Stimulated activated CD8-positive, alpha-beta memory T cell treated with anti-CD3 and anti-CD28 coated beads, Interleukin-12 subunit alpha, Interleukin-12 subunit beta, amount 100 ng/mL, for 1 hour (primary cell): ENCODE measurements around the gene EEF1A1.

Source experiments
- DNase-seq: peaks from one replicate; pipeline ENCODE4 v3.0.0-alpha.2; 2020; ENCODE audit warnings: low read depth

EEF1A1 gene

GRCh38 chr6:73505142-73505541 is 15.7 kb downstream of the EEF1A1 start:
- DNase-seq = no peak

GRCh38 chr6:73504160-73504559 is 16.7 kb downstream of the EEF1A1 start:
- DNase-seq = no peak

GRCh38 chr6:73503027-73503772 is 17.6 kb downstream of the EEF1A1 start:
- DNase-seq = no peak

GRCh38 chr6:73497915-73498314 is 22.9 kb downstream of the EEF1A1 start:
- no peak for DNase-seq

GRCh38 chr6:73491377-73491776 is 29.5 kb downstream of the EEF1A1 start:
- no peak for DNase-seq

- DNase-seq = no peak
These were observed 33.4 kb downstream of the EEF1A1 start for GRCh38 chr6:73487473-73487872.

- DNase-seq = no peak
These were observed 36.4 kb downstream of the EEF1A1 start for GRCh38 chr6:73484438-73484837.

- no peak for DNase-seq
These were observed 38.9 kb downstream of the EEF1A1 start for GRCh38 chr6:73481969-73482368.

GRCh38 chr6:73477407-73477806 is 43.4 kb downstream of the EEF1A1 start:
- DNase-seq = no peak

GRCh38 chr6:73476723-73477122 is 44.1 kb downstream of the EEF1A1 start:
- DNase-seq = no peak

- DNase-seq = no peak
These were observed 49.0 kb downstream of the EEF1A1 start for GRCh38 chr6:73471686-73472290.
